DOHH2 (cell line): ENCODE data around the gene DGKB.

Experiments
- EZH2phosphoT487 ChIP-seq: fragments of 200-600 bp; sonication (generic); IDR thresholded peaks from 2 replicates; pipeline ENCODE4 v1.6.1; 2017; ENCODE audit warnings: borderline replicate concordance, mild to moderate bottlenecking, antibody characterized with exemption, low read length, moderate library complexity, mixed read lengths
- TF ChIP-seq, protein P1 (sequence below): fragments of 200-600 bp; sonication (generic); IDR thresholded peaks from one replicate; pipeline ENCODE4 v1.5.1; 2014; ENCODE audit warnings: antibody characterized with exemption, mild to moderate bottlenecking, low read depth, low read length; ENCODE audit not compliant: poor library complexity, severe bottlenecking

DNA sequence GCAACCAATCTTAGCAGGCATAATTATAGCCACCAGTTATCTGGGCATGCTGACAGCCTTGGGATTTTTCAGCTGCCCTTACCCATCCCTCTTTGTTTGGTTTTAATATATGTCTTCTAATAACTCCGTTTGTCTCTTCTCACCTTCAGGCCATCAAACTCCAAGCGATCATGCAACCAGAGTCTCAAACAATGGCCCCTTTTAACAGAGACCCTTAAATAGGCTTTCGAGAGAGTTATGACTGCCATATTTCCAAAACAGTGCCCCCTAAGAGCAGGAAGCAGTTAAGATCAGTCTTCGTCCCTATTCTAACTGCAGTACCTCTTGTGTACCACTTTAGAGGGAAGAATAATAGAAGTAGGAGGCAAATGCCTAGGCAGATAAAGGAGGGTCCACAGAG, 157.5 kb downstream of the DGKB start:
- TF ChIP-seq, protein P1, sequence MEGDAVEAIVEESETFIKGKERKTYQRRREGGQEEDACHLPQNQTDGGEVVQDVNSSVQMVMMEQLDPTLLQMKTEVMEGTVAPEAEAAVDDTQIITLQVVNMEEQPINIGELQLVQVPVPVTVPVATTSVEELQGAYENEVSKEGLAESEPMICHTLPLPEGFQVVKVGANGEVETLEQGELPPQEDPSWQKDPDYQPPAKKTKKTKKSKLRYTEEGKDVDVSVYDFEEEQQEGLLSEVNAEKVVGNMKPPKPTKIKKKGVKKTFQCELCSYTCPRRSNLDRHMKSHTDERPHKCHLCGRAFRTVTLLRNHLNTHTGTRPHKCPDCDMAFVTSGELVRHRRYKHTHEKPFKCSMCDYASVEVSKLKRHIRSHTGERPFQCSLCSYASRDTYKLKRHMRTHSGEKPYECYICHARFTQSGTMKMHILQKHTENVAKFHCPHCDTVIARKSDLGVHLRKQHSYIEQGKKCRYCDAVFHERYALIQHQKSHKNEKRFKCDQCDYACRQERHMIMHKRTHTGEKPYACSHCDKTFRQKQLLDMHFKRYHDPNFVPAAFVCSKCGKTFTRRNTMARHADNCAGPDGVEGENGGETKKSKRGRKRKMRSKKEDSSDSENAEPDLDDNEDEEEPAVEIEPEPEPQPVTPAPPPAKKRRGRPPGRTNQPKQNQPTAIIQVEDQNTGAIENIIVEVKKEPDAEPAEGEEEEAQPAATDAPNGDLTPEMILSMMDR = no peak
- TF ChIP-seq EZH2phosphoT487 = no peak
